Epidermal melanocyte (primary cell): ENCODE results near the gene HYPK.
"Not testable (repeated sequence)": the region's sequence is repeated elsewhere in the genome, so short reads cannot be mapped to it uniquely, and the experiment has no call there.

ENCODE experiments used
- DNase-seq: peaks from one replicate; pipeline ENCODE4 v3.0.0; 2011; ENCODE audit warnings: low spot score; ENCODE audit not compliant: insufficient read length

HYPK gene

GRCh38 chr15:43795197-43795596, 5.2 kb upstream of the HYPK start:
- DNase-seq = no peak

GRCh38 chr15:43795997-43796396, 4.4 kb upstream of the HYPK start:
- DNase-seq = no peak

- no peak for DNase-seq
These were observed 3.8 kb upstream of the HYPK start for GRCh38 chr15:43796566-43796965.

GRCh38 chr15:43799209-43799944, 1.0 kb upstream of the HYPK start:
- DNase-seq = no peak

- DNase-seq = no peak
These were observed 484 bp upstream of the HYPK start, which contains the start of gene SERINC4 for GRCh38 chr15:43799945-43800285. Gene SERINC4 (minus strand): TSS chr15:43800220. CDS start chr15:43799986, 234 bp downstream.

GRCh38 chr15:43802676-43803075, 2.3 kb downstream of the HYPK start:
- not testable (repeated sequence) for DNase-seq

GRCh38 chr15:43808435-43808950, 8.1 kb downstream of the HYPK start:
- DNase-seq = no peak

GRCh38 chr15:43808960-43809678, 8.7 kb downstream of the HYPK start:
- DNase-seq = no peak

GRCh38 chr15:43815064-43815463, 14.7 kb downstream of the HYPK start:
- not testable (repeated sequence) for DNase-seq

- no peak for DNase-seq
These were observed 21.1 kb downstream of the HYPK start for GRCh38 chr15:43821505-43821904.

- peak; percentile 96 for DNase-seq
These were observed 24.2 kb downstream of the HYPK start, which contains the start of gene MFAP1 for GRCh38 chr15:43824302-43825246. Gene MFAP1 (minus strand): TSS chr15:43824690. CDS start chr15:43824569, 121 bp downstream.

- not testable (repeated sequence) for DNase-seq
These were observed 24.9 kb downstream of the HYPK start for GRCh38 chr15:43825305-43825704.

GRCh38 chr15:43826029-43826507, 25.7 kb downstream of the HYPK start:
- DNase-seq = no peak

- DNase-seq = peak; percentile 44
These were observed 26.3 kb downstream of the HYPK start, which contains the start of gene WDR76 for GRCh38 chr15:43826508-43827341. Gene WDR76 (plus strand): TSS chr15:43827002. CDS start chr15:43827033, 31 bp downstream.

GRCh38 chr15:43828061-43828657, 27.8 kb downstream of the HYPK start:
- DNase-seq = no peak

- DNase-seq = not testable (repeated sequence)
These were observed 29.6 kb downstream of the HYPK start for GRCh38 chr15:43829951-43830540.

- DNase-seq = not testable (repeated sequence)
These were observed 30.4 kb downstream of the HYPK start for GRCh38 chr15:43830691-43831275.

GRCh38 chr15:43831519-43832052, 31.2 kb downstream of the HYPK start:
- not testable (repeated sequence) for DNase-seq

- DNase-seq = not testable (repeated sequence)
These were observed 32.1 kb downstream of the HYPK start for GRCh38 chr15:43832485-43832884.
